Transverse colon (tissue), 4 donors: Measurements from ENCODE around the gene A1CF.

Source experiments
- EP300 ChIP-seq: sonication (generic); formaldehyde crosslinking; IDR thresholded peaks from one replicate; pipeline ENCODE4 v1.6.1; 2017; ENCODE audit warnings: antibody characterized with exemption, low read depth
- POLR2A ChIP-seq: fragments of 450-650 bp; IDR thresholded peaks from one replicate; pipeline ENCODE4 v1.6.1; 2016; ENCODE audit warnings: antibody characterized with exemption, mild to moderate bottlenecking, moderate library complexity
- POLR2AphosphoS5 ChIP-seq, 3 donors: sonication (generic); formaldehyde crosslinking; IDR thresholded peaks; one replicate each; pipeline ENCODE4 v1.6.1; 2016; ENCODE audit warnings: antibody characterized with exemption in 3 of 3
- TF ChIP-seq, protein P1 (sequence below), 5 experiments: fragments of 200-600 bp in 3 of 5; fragments of 450-650 bp in 2 of 5; sonication (generic) in 3 of 5; IDR thresholded peaks; 1 replicate in 2 of 5; 2 replicates in 3 of 5; pipeline ENCODE4 v1.5.1; 2016 to 2017; ENCODE audit warnings: antibody characterized with exemption in 5 of 5, inconsistent platforms in 3 of 5, mild to moderate bottlenecking in 2 of 5, moderate library complexity in 1 of 5

DNA sequence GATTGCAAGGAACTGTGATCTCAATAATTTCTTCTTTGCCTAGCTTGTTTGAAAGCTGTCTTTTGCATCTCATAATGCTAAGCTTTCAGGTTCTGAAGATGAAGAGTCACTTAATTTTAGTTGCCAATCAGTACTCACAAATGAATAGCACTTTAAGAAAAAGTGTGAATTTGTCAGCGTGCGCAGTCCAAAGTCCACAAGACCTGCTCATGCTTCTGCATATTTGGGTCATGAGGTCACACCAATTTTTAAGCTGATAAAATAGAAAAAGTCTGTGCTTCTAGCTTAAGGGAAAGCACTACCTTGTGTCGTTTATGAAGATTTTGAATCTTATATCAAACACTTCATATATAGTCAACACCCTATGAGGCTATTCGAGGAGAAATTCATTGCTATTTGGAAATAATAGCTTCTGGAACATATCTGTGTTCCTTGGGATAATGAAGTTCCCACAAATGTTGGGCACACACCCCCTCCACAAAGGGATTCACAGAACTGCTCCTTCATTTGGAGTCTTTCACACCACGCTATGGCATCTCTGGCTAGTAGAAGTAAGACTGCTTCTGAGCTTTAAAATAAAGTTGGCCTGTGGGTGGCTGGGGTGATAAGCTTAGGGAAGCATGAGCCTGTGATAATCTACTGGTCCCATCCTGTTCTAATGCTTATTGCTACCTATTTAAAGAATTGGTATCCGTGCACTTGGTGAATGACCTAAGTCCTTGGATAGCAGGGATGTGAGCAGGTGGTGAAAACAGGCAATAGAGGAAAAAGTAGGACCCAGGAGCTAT, 33.3 kb downstream of the A1CF start:
- TF ChIP-seq POLR2A (no peak), EP300 (no peak), POLR2AphosphoS5 (IDR thresholded peaks at IDR 0.05) (no peak)
- TF ChIP-seq, protein P1, sequence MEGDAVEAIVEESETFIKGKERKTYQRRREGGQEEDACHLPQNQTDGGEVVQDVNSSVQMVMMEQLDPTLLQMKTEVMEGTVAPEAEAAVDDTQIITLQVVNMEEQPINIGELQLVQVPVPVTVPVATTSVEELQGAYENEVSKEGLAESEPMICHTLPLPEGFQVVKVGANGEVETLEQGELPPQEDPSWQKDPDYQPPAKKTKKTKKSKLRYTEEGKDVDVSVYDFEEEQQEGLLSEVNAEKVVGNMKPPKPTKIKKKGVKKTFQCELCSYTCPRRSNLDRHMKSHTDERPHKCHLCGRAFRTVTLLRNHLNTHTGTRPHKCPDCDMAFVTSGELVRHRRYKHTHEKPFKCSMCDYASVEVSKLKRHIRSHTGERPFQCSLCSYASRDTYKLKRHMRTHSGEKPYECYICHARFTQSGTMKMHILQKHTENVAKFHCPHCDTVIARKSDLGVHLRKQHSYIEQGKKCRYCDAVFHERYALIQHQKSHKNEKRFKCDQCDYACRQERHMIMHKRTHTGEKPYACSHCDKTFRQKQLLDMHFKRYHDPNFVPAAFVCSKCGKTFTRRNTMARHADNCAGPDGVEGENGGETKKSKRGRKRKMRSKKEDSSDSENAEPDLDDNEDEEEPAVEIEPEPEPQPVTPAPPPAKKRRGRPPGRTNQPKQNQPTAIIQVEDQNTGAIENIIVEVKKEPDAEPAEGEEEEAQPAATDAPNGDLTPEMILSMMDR (IDR thresholded peaks at IDR 0.05): no peak
